Lung (tissue), 12 donors: ENCODE data around the gene PLXNB3. TPM values are rescaled to one million over a fixed set of nuclear protein-coding genes. Genes with fewer than 3 reads are reported as not detected.
A peak's percentile ranks its signal among the peaks of the same experiment; 100 is the strongest.

Experiments
- ATAC-seq: fragments of 200-7000 bp; cut with Tn5 transposase; one replicate; pipeline ENCODE4 v1.9.1; 2020; ENCODE audit warnings: moderate number of reproducible peaks; ENCODE audit not compliant: insufficient read depth, low FRiP score
- DNase-seq, 3 donors: peaks; one replicate each; pipeline ENCODE4 v3.0.0-alpha.2; 2013 to 2017
- H3K27ac ChIP-seq, 2 donors: one replicate each; pipeline ENCODE4 v1.5.1; 2013; ENCODE audit warnings: mild to moderate bottlenecking in 2 of 2, moderate library complexity in 2 of 2, control low read depth in 1 of 2, inconsistent platforms in 1 of 2, low read depth in 1 of 2, low read length in 1 of 2
- H3K27me3 ChIP-seq, 3 donors: one replicate each; pipeline ENCODE4 v1.5.1; 2013; ENCODE audit warnings: low read length in 2 of 3; ENCODE audit not compliant: control insufficient read depth in 3 of 3, insufficient read depth in 3 of 3
- H3K36me3 ChIP-seq, 4 donors: one replicate each; pipeline ENCODE4 v1.5.1; 2013; ENCODE audit warnings: low read length in 4 of 4, mild to moderate bottlenecking in 1 of 4, moderate library complexity in 1 of 4; ENCODE audit not compliant: control insufficient read depth in 4 of 4, insufficient read depth in 4 of 4
- H3K4me1 ChIP-seq, 5 donors: one replicate each; pipeline ENCODE4 v1.5.1; 2013; ENCODE audit warnings: low read length in 5 of 5, mild to moderate bottlenecking in 2 of 5, moderate library complexity in 1 of 5; ENCODE audit not compliant: control insufficient read depth in 5 of 5, insufficient read depth in 5 of 5
- H3K4me3 ChIP-seq: one replicate; pipeline ENCODE4 v1.5.1; 2013; ENCODE audit warnings: mild to moderate bottlenecking, control low read depth, moderate library complexity
- H3K9ac ChIP-seq, 2 donors: one replicate each; pipeline ENCODE4 v1.5.1; 2013; ENCODE audit warnings: low read length in 2 of 2, control low read depth in 1 of 2; ENCODE audit not compliant: insufficient read depth in 1 of 2
- H3K9me3 ChIP-seq, 4 donors: one replicate each; pipeline ENCODE4 v1.5.1; 2013; ENCODE audit warnings: low read length in 3 of 4, mild to moderate bottlenecking in 1 of 4, moderate library complexity in 1 of 4; ENCODE audit not compliant: control insufficient read depth in 4 of 4, insufficient read depth in 3 of 4
- CTCF ChIP-seq: IDR thresholded peaks from 2 replicates; pipeline ENCODE4 v1.5.1; 2012; ENCODE audit warnings: mild to moderate bottlenecking; ENCODE audit errors: control extremely low read depth, extremely low read depth
- WGBS, 2 donors: extraction: QIAGEN DNeasy Blood & Tissue Kit; methylation state at CpG; one replicate each; pipeline ENCODE4 v1.1.7; 2013; 5-methylcytosine and 5-hydroxymethylcytosine counted together
- polyA plus RNA-seq, 2 donors: library from polyadenylated mRNA; stranded (reverse); fragments of 200-250 nt; gene quantifications; one replicate each; pipeline ENCODE4 v1.2.1, GENCODE V29; 2013
- total RNA-seq, 2 donors: library from RNA; depleted of rRNA in 1 of 2; stranded (reverse); fragments of >200 nt in 1 of 2; gene quantifications; one replicate each; pipeline ENCODE4 v1.2.1, GENCODE V29; 2014 to 2021
- donor health status: control.
- donor health status: control.
- donor health status: Bipolar disorder and iron deficiency.
- donor health status: healthy.
- donor health status: DM: yes; HTN: yes; CAD: no.

The PLXNB3 gene
- total and polyA plus RNA-seq, 4 donors: 1.0 to 2.6 (median 1.5) TPM

GRCh38 chrX:153800746-153801145 is 36.7 kb downstream of the PLXNB3 start:
- no peak for TF ChIP-seq CTCF
- no peaks in the 10 kb centered on the region for H3K27me3 ChIP-seq
- H3K27ac ChIP-seq: no peak overlapping the region
- ATAC-seq (no peak), DNase-seq (no peak)
- no peak overlapping the region for H3K9ac ChIP-seq
- peaks cover 0 to 38% (median 0%) of the 10 kb centered on the region in 4 donors for H3K9me3 ChIP-seq
- peaks cover 0 to 7% (median 4%) of the 10 kb centered on the region in 4 donors for H3K36me3 ChIP-seq
- peaks cover 0 to 3% (median 0%) of the 10 kb centered on the region in 5 donors for H3K4me1 ChIP-seq
- no peak overlapping the region for H3K4me3 ChIP-seq
- WGBS, 2 donors: 87% methylated on average over 7 of the region's 7 CpGs

GRCh38 chrX:153801669-153802068 is 37.6 kb downstream of the PLXNB3 start:
- H3K27me3 ChIP-seq: no peaks in the 10 kb centered on the region
- no peak overlapping the region for H3K27ac ChIP-seq
- H3K4me1 ChIP-seq: no peaks in the 10 kb centered on the region
- no peak for ATAC-seq
- WGBS, 2 donors: 79 to 86% methylated on average over 2 to 8 of the region's 8 CpGs
- no peak overlapping the region for H3K9ac ChIP-seq
- TF ChIP-seq CTCF: no peak
- H3K9me3 ChIP-seq: peaks cover 0 to 30% (median 0%) of the 10 kb centered on the region in 4 donors
- DNase-seq: no peak
- peaks cover 0 to 7% (median 4%) of the 10 kb centered on the region in 4 donors for H3K36me3 ChIP-seq
- H3K4me3 ChIP-seq: no peak overlapping the region

- H3K36me3 ChIP-seq: peaks cover 0 to 7% (median 3%) of the 10 kb centered on the region in 4 donors
- TF ChIP-seq CTCF: no peak
- H3K9me3 ChIP-seq: peaks cover 0 to 23% (median 0%) of the 10 kb centered on the region in 4 donors
- H3K9ac ChIP-seq: no peak overlapping the region
- H3K4me1 ChIP-seq: no peaks in the 10 kb centered on the region
- ATAC-seq (no peak), DNase-seq (peak in 1 of 3 donors; percentile 30)
- no peak overlapping the region for H3K4me3 ChIP-seq
- WGBS, 2 donors: 20 to 70% methylated on average over 13 to 14 of the region's 14 CpGs
- H3K27me3 ChIP-seq: no peaks in the 10 kb centered on the region
- H3K27ac ChIP-seq: no peak overlapping the region
These were observed 38.5 kb downstream of the PLXNB3 start for GRCh38 chrX:153802513-153803045.
